ENCODE data around the gene HSPG2. TPM values are rescaled to one million over a fixed set of nuclear protein-coding genes. Genes with fewer than 3 reads are reported as not detected.

HSPG2 gene
- total and polyA plus RNA-seq, 9 of the 15 experiments (the other 6 are each of a cell fraction or from before 2014, with no cell fraction given), result 0.14 to 160 (median 15.7) TPM

- peak; percentile 27; the same call in 1 of the 2 replicates for TF ChIP-seq SMAD4 (CRISPR knock-in tag; conservative IDR thresholded peaks at IDR 0.05)
- peak; percentile 26 for TF ChIP-seq RBBP5 (IDR thresholded peaks at IDR 0.05; ENCODE audit: borderline replicate concordance, insufficient read depth, low read length, poor library complexity, severe bottlenecking)
- no peak for TF ChIP-seq ZNF324 (CRISPR knock-in tag; IDR thresholded peaks at IDR 0.05)
- TF ChIP-seq LARP7 (IDR thresholded peaks at IDR 0.05), result no peak
- no peak for TF ChIP-seq TCF7 (IDR thresholded peaks at IDR 0.05; ENCODE audit: borderline replicate concordance)
- 0 out of 2 replicates have a peak, but pooled peaks have one; percentile 30 for TF ChIP-seq TCF15 (CRISPR knock-in tag; IDR thresholded peaks at IDR 0.05)
- TF ChIP-seq LCOR (CRISPR knock-in tag; IDR thresholded peaks at IDR 0.05), result no peak
- peak; percentile 27 for TF ChIP-seq PHF20 (IDR thresholded peaks at IDR 0.05; ENCODE audit: partially characterized antibody)
- TF ChIP-seq DIDO1 (tag; IDR thresholded peaks at IDR 0.05; ENCODE audit: low read depth), result no peak
- TF ChIP-seq NUFIP1 (IDR thresholded peaks at IDR 0.05; ENCODE audit: partially characterized antibody), result no peak
- TF ChIP-seq SIN3A (IDR thresholded peaks at IDR 0.05; ENCODE audit: borderline replicate concordance in 2 of 2, control insufficient read depth in 1 of 2, low read depth in 2 of 2, low read length in 2 of 2), result no peak
- TF ChIP-seq DMBX1 (CRISPR knock-in tag; IDR thresholded peaks at IDR 0.05; ENCODE audit: borderline replicate concordance), result 0 out of 2 replicates have a peak, but pooled peaks have one; percentile 48
- no peak for TF ChIP-seq PHB2 (IDR thresholded peaks at IDR 0.05; ENCODE audit: low read depth)
- TF ChIP-seq XRCC3 (IDR thresholded peaks at IDR 0.05), result no peak
- peak; percentile 12 to 49; a peak in 1 of 4 replicates for TF ChIP-seq TBL1XR1 (IDR thresholded peaks at IDR 0.05; ENCODE audit: low read length in 2 of 2)
- peak; percentile 90 to 93 for TF ChIP-seq KDM1A (IDR thresholded peaks at IDR 0.05)
- 0 out of 2 replicates have a peak, but pooled peaks have one; percentile 44 for TF ChIP-seq ZNF408 (CRISPR knock-in tag; IDR thresholded peaks at IDR 0.05; ENCODE audit: low read depth)
- peak; percentile 81 for TF ChIP-seq ADNP (tag; IDR thresholded peaks at IDR 0.05)
- no peak for TF ChIP-seq ZNF589 (CRISPR knock-in tag; IDR thresholded peaks at IDR 0.05; ENCODE audit: low read depth)
- peak; percentile 97 for TF ChIP-seq BCOR (IDR thresholded peaks at IDR 0.05)
- TF ChIP-seq BRD9 (IDR thresholded peaks at IDR 0.05; ENCODE audit: low read depth, partially characterized antibody), result peak; percentile 66
- no peak for TF ChIP-seq DPF2 (IDR thresholded peaks at IDR 0.05)
- TF ChIP-seq CBX3 (IDR thresholded peaks at IDR 0.05; ENCODE audit: borderline replicate concordance in 1 of 2, low read length in 2 of 2), result peak in 1 of 2 experiments; percentile 24; a peak in 1 of 3 replicates
- no peak for TF ChIP-seq ELF1 (tag; IDR thresholded peaks at IDR 0.05)
- no peak for TF ChIP-seq PHF21A (IDR thresholded peaks at IDR 0.05; ENCODE audit: borderline replicate concordance, low read depth)
- TF ChIP-seq ZKSCAN1 (IDR thresholded peaks at IDR 0.05; ENCODE audit: low read depth, low read length), result peak; percentile 75
- TF ChIP-seq KLF16 (IDR thresholded peaks at IDR 0.05), result no peak
- no peak for TF ChIP-seq STAG1 (CRISPR knock-in tag; IDR thresholded peaks at IDR 0.05; ENCODE audit: borderline replicate concordance)
- TF ChIP-seq ATF7 (IDR thresholded peaks at IDR 0.05), result no peak
Measured at GRCh38 chr1:21910558-21911204, 26.4 kb downstream of the HSPG2 start (continued).
